ENCODE results near the gene SYT6. TPM values are rescaled to one million over a fixed set of nuclear protein-coding genes. Genes with fewer than 3 reads are reported as not detected.

Gene SYT6
- total RNA-seq, 1 experiment from 2014 or later: 54.2 TPM

- TF ChIP-seq OVOL2 (CRISPR knock-in tag; IDR thresholded peaks at IDR 0.05; ENCODE audit: borderline replicate concordance) (no peak), ZNF138 (CRISPR knock-in tag; conservative IDR thresholded peaks at IDR 0.05) (no peak), CBFB (CRISPR knock-in tag; IDR thresholded peaks at IDR 0.05; ENCODE audit: low read depth) (no peak), SMAD3 (CRISPR knock-in tag; IDR thresholded peaks at IDR 0.05; ENCODE audit: borderline replicate concordance) (no peak), NFYB (CRISPR knock-in tag; conservative IDR thresholded peaks at IDR 0.05; ENCODE audit: low read depth) (no peak), CREB1 (CRISPR knock-in tag; IDR thresholded peaks at IDR 0.05) (no peak), ZNF263 (CRISPR knock-in tag; IDR thresholded peaks at IDR 0.05; ENCODE audit: low read depth) (no peak), KAT7 (CRISPR knock-in tag; IDR thresholded peaks at IDR 0.05; ENCODE audit: borderline replicate concordance) (no peak), CDX4 (CRISPR knock-in tag; IDR thresholded peaks at IDR 0.05; ENCODE audit: borderline replicate concordance) (no peak)
- TF ChIP-seq, protein P1, sequence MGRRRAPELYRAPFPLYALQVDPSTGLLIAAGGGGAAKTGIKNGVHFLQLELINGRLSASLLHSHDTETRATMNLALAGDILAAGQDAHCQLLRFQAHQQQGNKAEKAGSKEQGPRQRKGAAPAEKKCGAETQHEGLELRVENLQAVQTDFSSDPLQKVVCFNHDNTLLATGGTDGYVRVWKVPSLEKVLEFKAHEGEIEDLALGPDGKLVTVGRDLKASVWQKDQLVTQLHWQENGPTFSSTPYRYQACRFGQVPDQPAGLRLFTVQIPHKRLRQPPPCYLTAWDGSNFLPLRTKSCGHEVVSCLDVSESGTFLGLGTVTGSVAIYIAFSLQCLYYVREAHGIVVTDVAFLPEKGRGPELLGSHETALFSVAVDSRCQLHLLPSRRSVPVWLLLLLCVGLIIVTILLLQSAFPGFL (CRISPR knock-in tag; IDR thresholded peaks at IDR 0.05; ENCODE audit: borderline replicate concordance): no peak
These were observed 62.0 kb downstream of the SYT6 start (continued) for GRCh38 chr1:114091711-114092110.

DNA sequence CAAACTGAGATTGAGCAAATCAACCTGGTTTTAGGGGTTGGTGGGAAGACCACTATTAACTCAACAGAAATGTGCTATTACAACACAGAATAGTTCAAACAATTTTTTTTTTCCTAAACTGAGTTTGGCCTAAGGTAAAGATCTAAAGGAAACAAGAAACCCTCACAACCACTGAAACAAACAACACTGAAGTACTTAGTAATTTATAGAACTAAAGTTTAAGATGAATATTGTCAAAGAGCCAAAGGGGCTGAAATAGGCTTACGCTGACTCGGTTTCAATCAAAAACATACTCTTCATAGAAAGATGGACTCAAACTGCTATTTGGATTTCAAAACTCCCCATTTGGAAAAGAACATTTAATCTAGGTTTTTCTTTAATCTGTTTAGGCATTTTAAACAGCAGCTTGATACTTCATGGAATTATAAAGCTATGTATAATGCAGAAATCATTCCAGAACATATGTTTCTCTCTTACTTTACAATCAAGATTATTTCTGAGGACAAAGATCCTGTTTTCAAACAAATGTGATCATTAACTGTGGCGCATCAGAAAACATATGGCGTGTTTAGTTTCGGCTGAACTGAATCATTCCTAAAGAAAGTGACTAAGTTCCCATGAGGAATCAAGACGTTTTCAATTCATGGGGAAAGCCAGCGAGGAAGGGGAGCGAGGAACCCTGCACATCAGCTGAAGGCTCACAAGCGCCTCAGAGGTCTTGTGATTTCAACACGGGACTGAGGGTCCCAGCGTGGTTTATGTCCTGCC, 62.7 kb downstream of the SYT6 start:
- ATAC-seq (no peak), DNase-seq (ENCODE audit: low spot score) (no peak)
- POLR2A ChIA-PET: no interaction called here
- Mint-ChIP-seq H3K27me3 (ENCODE audit: low read depth) (no peaks in the 10 kb centered on the region), H3K9me3 (peaks cover 4% of the 10 kb centered on the region), H3K4me1 (peaks cover 81% of the 10 kb centered on the region), H3K36me3 (peaks cover 78% of the 10 kb centered on the region), H3K4me3 (no peak overlapping the region), H3K27ac (peak overlapping the region; percentile 51; the same call in 1 of the 2 replicates)
- CTCF ChIA-PET: interaction anchor here (1.1 to 2.2 kb wide), 3 partner anchors 14 to 114 kb away, joined by 4 to 9 read pairs (median 8); partner anchors contain the start of gene OLFML3
- TF ChIP-seq ZNF512 (CRISPR knock-in tag; IDR thresholded peaks at IDR 0.05; ENCODE audit: borderline replicate concordance) (no peak), TCF7 (CRISPR knock-in tag; IDR thresholded peaks at IDR 0.05; ENCODE audit: low read depth) (no peak), NFATC4 (CRISPR knock-in tag; IDR thresholded peaks at IDR 0.05) (no peak), CBFB (CRISPR knock-in tag; IDR thresholded peaks at IDR 0.05; ENCODE audit: low read depth) (no peak), NR3C1 (CRISPR knock-in tag; conservative IDR thresholded peaks at IDR 0.05; ENCODE audit: low read depth) (no peak), ZNF396 (CRISPR knock-in tag; IDR thresholded peaks at IDR 0.05; ENCODE audit: borderline replicate concordance) (no peak), SOX15 (CRISPR knock-in tag; IDR thresholded peaks at IDR 0.05) (no peak), GABPB1 (CRISPR knock-in tag; IDR thresholded peaks at IDR 0.05) (no peak), ZNF263 (CRISPR knock-in tag; IDR thresholded peaks at IDR 0.05; ENCODE audit: low read depth) (no peak), ESRRA (CRISPR knock-in tag; IDR thresholded peaks at IDR 0.05; ENCODE audit: borderline replicate concordance) (no peak), ZNF317 (CRISPR knock-in tag; IDR thresholded peaks at IDR 0.05; ENCODE audit: borderline replicate concordance, low read depth) (no peak), SP1 (CRISPR knock-in tag; conservative IDR thresholded peaks at IDR 0.05) (no peak), JAZF1 (CRISPR knock-in tag; IDR thresholded peaks at IDR 0.05) (no peak), CREM (CRISPR knock-in tag; IDR thresholded peaks at IDR 0.05) (no peak), SMAD3 (CRISPR knock-in tag; IDR thresholded peaks at IDR 0.05; ENCODE audit: borderline replicate concordance) (no peak), ATF3 (CRISPR knock-in tag; conservative IDR thresholded peaks at IDR 0.05) (no peak)
- TF ChIP-seq, protein P2, sequence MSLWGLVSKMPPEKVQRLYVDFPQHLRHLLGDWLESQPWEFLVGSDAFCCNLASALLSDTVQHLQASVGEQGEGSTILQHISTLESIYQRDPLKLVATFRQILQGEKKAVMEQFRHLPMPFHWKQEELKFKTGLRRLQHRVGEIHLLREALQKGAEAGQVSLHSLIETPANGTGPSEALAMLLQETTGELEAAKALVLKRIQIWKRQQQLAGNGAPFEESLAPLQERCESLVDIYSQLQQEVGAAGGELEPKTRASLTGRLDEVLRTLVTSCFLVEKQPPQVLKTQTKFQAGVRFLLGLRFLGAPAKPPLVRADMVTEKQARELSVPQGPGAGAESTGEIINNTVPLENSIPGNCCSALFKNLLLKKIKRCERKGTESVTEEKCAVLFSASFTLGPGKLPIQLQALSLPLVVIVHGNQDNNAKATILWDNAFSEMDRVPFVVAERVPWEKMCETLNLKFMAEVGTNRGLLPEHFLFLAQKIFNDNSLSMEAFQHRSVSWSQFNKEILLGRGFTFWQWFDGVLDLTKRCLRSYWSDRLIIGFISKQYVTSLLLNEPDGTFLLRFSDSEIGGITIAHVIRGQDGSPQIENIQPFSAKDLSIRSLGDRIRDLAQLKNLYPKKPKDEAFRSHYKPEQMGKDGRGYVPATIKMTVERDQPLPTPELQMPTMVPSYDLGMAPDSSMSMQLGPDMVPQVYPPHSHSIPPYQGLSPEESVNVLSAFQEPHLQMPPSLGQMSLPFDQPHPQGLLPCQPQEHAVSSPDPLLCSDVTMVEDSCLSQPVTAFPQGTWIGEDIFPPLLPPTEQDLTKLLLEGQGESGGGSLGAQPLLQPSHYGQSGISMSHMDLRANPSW (CRISPR knock-in tag; conservative IDR thresholded peaks at IDR 0.05; ENCODE audit: low read depth): no peak
- TF ChIP-seq, protein P1 (CRISPR knock-in tag; IDR thresholded peaks at IDR 0.05; ENCODE audit: borderline replicate concordance): no peak
